T-helper 22 cell (primary cell): Measurements from ENCODE around the gene PLEKHA1.

Experiments
- DNase-seq: peaks from one replicate; pipeline ENCODE4 v3.0.0-alpha.2; 2020; ENCODE audit warnings: low read depth

The PLEKHA1 gene

GRCh38 chr10:122347170-122347841, 27.2 kb upstream of the PLEKHA1 start:
- no peak for DNase-seq

- no peak for DNase-seq
Measured at GRCh38 chr10:122348512-122348911, 26.0 kb upstream of the PLEKHA1 start.

GRCh38 chr10:122348935-122349361, 25.6 kb upstream of the PLEKHA1 start:
- no peak for DNase-seq

- DNase-seq, result no peak
Measured at GRCh38 chr10:122349758-122350369, 24.6 kb upstream of the PLEKHA1 start.

- no peak for DNase-seq
Measured at GRCh38 chr10:122350893-122351292, 23.6 kb upstream of the PLEKHA1 start.

GRCh38 chr10:122352817-122353525, 21.5 kb upstream of the PLEKHA1 start:
- DNase-seq, result no peak

- DNase-seq, result no peak
Measured at GRCh38 chr10:122354383-122354782, 20.1 kb upstream of the PLEKHA1 start.

- DNase-seq, result no peak
Measured at GRCh38 chr10:122357685-122358084, 16.8 kb upstream of the PLEKHA1 start.

- no peak for DNase-seq
Measured at GRCh38 chr10:122359621-122360020, 14.9 kb upstream of the PLEKHA1 start.

GRCh38 chr10:122361046-122361445, 13.5 kb upstream of the PLEKHA1 start:
- DNase-seq, result no peak

GRCh38 chr10:122362031-122362592, 12.4 kb upstream of the PLEKHA1 start:
- DNase-seq, result no peak

GRCh38 chr10:122362621-122363020, 11.9 kb upstream of the PLEKHA1 start:
- DNase-seq, result no peak

- no peak for DNase-seq
Measured at GRCh38 chr10:122363311-122363710, 11.2 kb upstream of the PLEKHA1 start.

GRCh38 chr10:122363722-122364463, 10.6 kb upstream of the PLEKHA1 start:
- DNase-seq, result no peak

GRCh38 chr10:122368502-122369254, 5.8 kb upstream of the PLEKHA1 start:
- no peak for DNase-seq

GRCh38 chr10:122373108-122373507, 1.4 kb upstream of the PLEKHA1 start:
- no peak for DNase-seq

GRCh38 chr10:122373721-122374120, 787 bp upstream of the PLEKHA1 start:
- DNase-seq, result no peak

GRCh38 chr10:122374859-122375678, 561 bp downstream of the PLEKHA1 start:
- DNase-seq, result peak; percentile 71

GRCh38 chr10:122375679-122376160, 1.2 kb downstream of the PLEKHA1 start:
- no peak for DNase-seq

GRCh38 chr10:122376364-122376961, 2.0 kb downstream of the PLEKHA1 start:
- DNase-seq, result no peak
